Astrocyte (in vitro differentiated cells and primary cell): ENCODE data around the gene NAB2.

Source experiments
- EZH2 ChIP-seq: IDR thresholded peaks from 2 replicates; pipeline ENCODE4 v1.6.1; 2012; ENCODE audit warnings: mild to moderate bottlenecking, low read length, inconsistent platforms; ENCODE audit not compliant: insufficient read depth
- TF ChIP-seq, protein P1 (sequence below): IDR thresholded peaks from 2 replicates; pipeline ENCODE4 v1.5.1; 2011; ENCODE audit warnings: low read depth, mild to moderate bottlenecking, inconsistent platforms, low read length, moderate library complexity; ENCODE audit not compliant: insufficient read depth

DNA sequence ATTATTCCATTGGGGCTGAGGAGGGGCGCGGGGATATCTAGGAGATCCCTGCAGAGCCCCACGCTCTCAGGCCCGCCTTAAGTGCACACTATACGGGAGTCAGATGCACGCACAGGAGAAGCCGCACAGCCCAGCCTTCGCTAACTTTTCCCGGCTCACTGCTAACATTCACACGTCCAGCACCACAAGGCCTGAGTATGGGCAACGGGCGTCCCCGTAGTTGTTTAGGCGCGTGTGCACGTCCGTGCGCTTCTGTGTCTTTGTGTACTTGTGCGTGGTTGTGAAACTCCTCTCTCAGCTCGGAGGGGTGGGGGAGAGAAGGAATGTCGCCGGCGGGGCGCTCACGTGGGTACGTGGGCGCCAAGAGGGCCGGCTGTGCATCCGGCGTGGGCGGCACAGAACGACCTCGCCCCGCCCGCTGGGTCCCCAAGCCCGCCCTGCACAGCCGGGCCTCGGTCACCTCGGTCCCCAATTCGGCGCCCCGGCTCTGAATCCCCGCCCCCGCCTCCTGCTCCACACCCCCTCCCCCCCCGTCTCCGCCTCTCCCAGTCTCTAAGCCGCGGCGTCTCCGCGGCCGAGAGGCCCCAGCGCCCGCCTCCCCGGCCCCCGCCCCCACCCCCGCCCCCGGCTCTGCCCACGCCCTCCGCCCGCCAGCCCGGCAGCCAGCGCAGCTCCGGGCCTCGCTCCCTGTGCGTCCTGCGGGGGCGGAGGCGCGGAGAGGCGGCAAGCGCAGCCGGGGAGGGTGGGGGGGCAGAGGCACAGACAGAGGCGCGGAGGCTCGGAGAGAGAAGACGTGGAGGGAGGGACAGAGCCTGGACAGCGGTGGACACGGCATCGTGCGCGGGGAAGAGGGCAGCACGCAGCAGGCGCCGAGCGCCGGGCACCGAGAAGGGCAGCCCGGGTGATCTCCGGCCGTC, at the start of gene NAB2:
- TF ChIP-seq, protein P1, sequence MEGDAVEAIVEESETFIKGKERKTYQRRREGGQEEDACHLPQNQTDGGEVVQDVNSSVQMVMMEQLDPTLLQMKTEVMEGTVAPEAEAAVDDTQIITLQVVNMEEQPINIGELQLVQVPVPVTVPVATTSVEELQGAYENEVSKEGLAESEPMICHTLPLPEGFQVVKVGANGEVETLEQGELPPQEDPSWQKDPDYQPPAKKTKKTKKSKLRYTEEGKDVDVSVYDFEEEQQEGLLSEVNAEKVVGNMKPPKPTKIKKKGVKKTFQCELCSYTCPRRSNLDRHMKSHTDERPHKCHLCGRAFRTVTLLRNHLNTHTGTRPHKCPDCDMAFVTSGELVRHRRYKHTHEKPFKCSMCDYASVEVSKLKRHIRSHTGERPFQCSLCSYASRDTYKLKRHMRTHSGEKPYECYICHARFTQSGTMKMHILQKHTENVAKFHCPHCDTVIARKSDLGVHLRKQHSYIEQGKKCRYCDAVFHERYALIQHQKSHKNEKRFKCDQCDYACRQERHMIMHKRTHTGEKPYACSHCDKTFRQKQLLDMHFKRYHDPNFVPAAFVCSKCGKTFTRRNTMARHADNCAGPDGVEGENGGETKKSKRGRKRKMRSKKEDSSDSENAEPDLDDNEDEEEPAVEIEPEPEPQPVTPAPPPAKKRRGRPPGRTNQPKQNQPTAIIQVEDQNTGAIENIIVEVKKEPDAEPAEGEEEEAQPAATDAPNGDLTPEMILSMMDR, result no peak
- TF ChIP-seq EZH2, result no peak
